Measurements from ENCODE around the gene ETV3.
A peak's percentile ranks its signal among the peaks of the same experiment; 100 is the strongest.

ETV3 gene

DNA sequence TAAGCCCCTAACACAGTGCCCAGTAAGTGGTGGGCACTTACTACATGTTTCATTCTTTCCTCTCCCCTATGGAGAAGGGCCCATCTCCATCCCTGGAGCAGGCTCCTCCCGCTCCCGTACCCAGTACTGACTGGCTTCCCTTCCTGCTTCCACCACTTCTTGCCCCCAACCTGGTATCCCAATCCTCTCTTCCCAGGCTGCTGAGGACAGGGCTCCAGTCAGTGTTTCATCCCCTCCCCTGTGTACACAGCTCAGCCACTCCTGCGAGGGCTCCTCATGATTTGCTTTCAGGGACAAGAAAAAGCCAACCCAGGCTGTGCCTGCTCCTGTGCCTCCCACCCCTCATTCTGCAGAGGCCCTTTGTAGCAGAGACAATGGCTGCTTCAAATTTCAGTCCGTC, 20.8 kb upstream of the ETV3 start:
- no peak for DNase-seq

DNA sequence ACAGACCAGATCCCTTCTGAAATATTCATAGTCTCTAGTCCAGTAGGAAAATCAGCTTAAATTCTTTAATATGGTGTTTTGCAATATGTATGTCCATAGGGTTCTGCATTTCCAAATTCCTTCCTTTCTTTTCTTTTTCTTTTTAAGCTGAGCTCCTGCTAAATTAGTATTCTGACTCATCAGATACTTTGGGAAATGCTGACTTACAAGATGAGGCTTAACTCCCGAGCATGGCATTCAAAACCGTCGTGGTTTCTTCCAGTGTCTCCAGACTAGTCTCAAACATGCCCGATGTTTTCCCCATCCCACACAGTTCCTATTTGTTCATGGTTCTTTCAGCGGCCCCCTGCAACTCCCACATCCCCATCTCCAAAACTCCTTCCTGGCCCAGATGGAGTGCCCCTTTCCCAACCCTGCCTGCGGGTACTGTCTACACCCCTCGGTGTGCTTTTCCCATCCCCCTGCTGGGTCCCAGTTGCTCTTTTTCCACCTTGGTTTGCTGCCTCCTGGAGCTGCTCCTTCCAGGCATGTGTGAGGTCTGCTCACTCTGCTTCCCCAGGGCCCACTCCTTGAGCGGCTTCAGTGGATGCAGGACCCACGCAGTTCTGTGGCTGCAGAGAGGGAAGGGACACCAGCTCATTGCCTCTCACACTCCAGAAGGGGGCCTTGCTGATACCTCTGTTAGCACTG, 19.5 kb upstream of the ETV3 start:
- no peak for DNase-seq

DNA sequence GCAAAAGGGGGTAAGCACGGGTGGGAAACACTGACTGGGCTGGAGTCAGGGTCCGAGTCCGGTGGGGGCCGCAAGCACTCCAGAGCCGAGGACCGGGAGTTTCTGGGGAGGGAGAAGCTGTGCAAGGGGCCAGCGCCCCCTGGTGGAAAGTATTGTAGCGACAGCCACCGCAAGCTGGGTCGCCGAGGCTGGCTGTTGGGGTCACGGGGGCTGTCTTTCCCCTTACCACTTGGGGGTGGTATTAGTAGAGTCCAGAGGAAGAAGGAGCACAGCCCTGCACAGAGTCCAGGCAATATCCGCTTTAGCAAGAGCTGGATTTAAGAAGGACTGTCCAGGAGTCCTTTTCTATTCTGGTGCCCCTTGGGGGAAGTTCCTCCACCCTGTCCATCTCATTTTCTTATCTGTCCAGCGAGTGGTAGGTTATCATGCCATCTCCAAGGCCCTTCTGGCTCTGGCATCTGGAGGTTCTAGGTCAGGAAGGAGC, 17.9 kb upstream of the ETV3 start:
- DNase-seq: peak; percentile 26

- no peak for DNase-seq
Observed at GRCh38 chr1:157155658-157156057, 17.5 kb upstream of the ETV3 start.

DNA sequence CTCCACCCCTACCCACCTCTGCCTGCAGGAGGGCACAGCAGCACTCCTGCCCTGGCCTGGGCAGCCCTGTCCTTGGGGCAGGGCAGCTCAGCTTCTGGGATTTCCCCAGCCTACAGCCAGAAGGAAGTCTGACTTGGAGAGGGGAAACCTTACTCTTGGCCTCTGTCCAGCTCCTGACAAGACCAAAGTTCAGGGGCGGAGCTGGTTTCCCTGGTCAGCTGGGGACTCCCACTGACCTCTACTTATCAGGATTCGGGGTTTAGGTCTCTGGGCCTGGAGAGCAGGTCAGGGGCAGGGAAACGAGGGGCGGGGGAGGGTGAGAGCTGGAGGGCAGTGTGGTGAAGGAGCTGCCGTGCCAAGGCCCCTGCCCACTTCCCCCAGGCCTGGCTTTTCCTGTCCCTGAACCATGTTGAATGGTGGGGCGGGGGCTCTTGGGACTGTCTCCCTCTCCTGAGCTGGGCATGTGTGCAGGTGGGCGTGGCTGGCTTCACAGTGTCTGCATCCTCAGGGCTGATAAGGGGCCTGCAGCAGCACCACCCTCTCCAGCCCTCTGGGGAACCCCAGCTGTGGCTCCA, 16.8 kb upstream of the ETV3 start:
- no peak for DNase-seq

DNA sequence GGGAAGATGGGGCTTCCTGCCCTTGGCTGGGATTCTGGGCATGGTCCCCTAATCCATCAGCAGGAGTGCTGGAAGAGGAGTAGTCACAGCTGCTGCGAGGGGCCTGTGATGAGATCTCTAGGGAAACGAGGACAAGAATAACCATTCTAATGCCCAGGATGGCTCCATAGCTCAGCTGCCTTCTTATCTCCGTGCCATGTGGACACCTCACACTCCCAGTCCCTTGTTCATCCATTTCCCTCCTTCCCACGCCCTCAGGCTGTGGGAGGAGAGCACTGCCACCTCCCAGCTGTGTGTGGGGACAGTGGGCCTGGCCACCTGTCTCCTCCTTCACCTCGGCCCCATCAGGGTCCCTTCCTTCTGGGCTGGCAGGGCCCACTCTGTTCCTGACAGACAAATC, 16.1 kb upstream of the ETV3 start:
- DNase-seq: no peak

GRCh38 chr1:157153746-157154145, 15.6 kb upstream of the ETV3 start:
- no peak for DNase-seq

DNA sequence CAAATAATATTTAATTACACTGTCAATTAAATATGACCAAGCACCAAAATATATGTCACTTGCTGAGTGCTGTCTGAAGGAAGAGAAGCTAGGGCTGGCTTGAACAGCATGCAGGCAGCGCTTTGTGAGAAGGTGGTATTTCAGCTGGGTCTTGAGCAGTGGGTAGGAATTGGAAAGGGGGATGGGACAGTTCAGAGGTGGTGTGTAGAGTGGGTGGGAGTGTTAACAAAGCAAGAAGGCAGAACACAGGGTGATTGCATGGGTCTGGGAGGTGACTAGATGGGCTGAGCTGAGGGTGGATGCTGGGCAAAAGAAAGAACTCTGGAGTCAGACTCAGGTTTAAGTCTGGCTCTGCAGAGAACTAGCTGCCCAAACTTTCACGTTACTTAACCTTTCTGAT, 14.3 kb upstream of the ETV3 start:
- no peak for DNase-seq

- no peak for DNase-seq
Observed at GRCh38 chr1:157151506-157151905, 13.3 kb upstream of the ETV3 start.

- no peak for DNase-seq
Observed at GRCh38 chr1:157151073-157151472, 12.9 kb upstream of the ETV3 start.

DNA sequence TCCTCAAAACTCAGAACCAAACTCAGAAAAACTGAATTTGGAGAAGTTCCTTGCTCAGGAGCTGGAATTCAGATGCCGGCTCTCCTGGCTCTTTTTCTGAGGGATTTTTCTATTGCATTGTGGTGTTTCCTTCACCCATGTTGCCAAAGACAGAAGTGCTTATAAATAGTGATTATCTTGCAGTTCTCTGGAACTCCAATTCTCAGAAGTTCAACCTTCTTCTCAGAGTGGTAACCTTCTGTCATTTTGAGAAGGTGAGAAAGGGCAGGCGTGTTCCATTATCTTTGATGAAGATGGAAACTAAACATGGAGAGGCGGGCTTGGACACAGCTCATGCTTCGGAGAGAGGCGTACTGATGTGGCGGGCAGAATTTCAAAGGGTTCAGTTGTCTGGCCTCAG, 12.4 kb upstream of the ETV3 start:
- no peak for DNase-seq

DNA sequence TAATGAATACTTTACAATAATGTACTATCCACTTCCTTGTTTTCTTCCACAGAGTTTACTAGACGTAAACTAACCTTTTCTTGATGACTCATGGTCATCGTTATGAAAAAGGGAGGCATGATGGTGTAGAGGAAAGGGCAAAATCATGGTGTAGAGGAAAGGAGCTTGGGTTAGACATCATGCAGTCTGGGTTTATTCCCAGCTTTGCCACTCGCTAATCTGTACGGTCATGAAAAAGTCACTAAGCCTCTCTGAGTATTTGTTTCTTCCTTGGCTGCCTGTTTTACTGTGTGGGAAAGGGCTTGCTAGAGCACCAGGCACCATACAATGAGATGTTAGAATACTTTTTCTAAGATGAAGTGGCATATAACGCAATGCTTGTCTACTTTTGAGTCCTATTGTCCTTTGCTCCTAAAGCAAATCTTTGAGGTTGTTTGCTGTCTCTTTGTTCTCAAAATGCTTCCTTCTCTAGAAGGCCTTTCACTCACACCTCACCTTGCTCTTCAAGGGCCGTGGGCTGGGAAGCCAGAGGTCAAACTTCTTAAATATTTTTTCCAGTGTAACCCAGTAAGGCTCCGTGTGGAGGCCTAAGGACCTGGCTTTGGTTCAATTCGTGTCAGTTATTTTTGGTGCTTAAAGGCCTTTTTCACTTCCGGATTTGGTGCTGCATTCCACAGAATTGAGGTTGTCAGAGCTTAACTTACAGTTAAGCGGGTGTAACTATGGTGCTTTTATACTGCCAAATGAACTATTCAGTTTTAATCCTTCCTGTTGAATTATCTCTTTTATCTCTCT, 9.9 kb upstream of the ETV3 start:
- DNase-seq: no peak

DNA sequence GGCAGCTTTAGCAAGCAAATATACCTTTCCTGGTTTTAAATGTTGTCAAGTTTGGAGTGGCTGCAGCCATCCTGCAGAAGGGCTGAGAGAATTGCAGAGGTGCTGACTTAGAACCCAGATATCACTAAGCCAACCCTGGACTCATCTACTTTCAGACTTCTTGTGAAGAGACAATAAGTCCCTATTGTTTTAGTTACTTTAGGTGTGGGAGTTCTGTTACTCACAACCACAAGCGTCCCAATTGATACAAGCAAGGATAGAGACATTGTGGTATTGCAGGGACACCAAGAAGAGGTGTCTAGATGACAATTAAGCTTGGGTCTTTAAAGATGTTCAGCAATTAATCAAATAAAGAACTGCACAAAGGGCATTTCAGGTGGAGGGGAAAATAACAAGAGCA, 8.8 kb upstream of the ETV3 start:
- no peak for DNase-seq

GRCh38 chr1:157146244-157146643, 8.0 kb upstream of the ETV3 start:
- no peak for DNase-seq

DNA sequence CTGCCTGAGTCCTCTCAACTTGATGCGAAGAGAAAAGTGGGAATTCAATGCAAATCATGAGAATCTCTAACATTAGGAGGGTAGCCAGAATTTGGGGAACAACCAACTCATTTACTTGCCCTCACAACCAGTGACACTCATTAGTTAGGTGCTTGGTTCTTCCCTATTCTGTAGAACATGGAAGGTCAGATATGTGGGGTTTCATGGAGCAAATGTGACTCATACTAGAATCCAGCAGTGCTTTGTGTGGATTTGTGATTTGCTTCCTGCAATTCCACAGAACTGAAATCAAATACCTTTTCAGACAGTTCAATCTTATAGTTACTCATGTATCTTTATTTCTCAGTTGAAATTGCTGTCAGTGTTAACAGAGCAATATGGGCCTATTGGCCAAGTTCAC, 6.9 kb upstream of the ETV3 start:
- no peak for DNase-seq

- no peak for DNase-seq
Observed at GRCh38 chr1:157144509-157144908, 6.3 kb upstream of the ETV3 start.

- DNase-seq: no peak
Observed at GRCh38 chr1:157142765-157143423, 4.7 kb upstream of the ETV3 start.

DNA sequence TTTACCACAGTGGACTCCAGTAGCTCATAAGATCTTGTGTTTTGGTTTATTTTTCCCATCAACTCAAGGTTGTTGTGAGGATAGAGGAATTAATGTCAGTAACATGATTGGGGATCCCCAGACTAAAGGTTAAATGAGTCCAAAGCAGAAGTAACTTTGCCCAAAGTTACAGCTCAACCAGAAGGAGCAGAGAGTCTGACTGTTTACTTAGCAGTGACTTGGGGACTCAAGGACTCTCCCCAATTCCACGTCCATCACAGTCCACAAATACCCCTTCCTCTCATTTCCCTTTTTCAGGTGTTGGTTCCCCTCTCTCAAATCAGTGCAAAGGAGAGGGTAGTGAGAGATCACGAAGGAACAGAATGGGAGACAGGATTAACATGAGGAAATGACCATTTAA, 4.0 kb upstream of the ETV3 start:
- DNase-seq: no peak

GRCh38 chr1:157141212-157141855, 3.1 kb upstream of the ETV3 start:
- no peak for DNase-seq

GRCh38 chr1:157140063-157140588, 1.9 kb upstream of the ETV3 start:
- no peak for DNase-seq

GRCh38 chr1:157139052-157139715, 989 bp upstream of the ETV3 start:
- no peak for DNase-seq
